GM18909 (cell line): Measurements from ENCODE around the gene SEMA3B.
"Not testable (repeated sequence)": the region's sequence is repeated elsewhere in the genome, so short reads cannot be mapped to it uniquely, and the experiment has no call there.

Experiments used
- ATAC-seq: cut with Tn5 transposase; IDR thresholded peaks from one replicate; pipeline ENCODE4 v1.9.1; 2021; ENCODE audit warnings: mild to moderate bottlenecking; ENCODE audit not compliant: unreplicated experiment, poor library complexity

The SEMA3B gene

DNA sequence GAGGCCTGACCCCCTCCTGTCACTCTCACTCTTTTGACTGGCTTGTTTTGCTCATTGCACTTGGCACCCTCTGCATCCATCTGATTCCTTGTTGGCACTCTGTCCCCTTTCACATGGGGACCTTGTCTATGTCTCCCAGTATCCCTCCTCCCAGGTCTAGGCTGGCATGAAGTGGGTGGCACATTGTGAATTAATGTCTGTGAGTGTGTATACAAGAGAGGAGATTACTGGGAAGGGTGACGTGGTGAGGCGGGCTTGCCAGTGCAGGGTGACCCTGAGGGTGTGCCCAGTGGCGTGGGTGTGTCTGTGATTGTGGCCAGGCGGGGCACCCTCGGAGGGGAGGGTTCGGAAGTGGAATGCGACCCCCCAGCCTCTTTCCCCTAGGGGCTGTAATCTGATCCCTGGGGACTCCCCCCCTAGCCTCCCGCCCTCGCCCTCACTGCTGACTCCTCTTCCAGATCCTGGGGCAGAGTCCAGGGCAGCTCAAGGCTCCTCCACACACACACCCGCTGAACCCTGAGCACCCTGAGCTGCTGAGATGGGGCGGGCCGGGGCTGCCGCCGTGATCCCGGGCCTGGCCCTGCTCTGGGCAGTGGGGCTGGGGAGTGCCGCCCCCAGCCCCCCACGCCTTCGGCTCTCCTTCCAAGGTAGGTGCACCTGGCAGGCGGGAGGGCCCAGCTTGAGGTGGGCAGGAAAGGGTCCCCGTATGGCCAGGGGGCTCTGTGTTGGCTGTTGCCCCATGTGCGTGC, at the start of gene SEMA3B:
Gene SEMA3B, plus strand, starts transcription at position 445 of the 749 bp plus-strand sequence. Its CDS starts 94 bp downstream, at position 539.
- no peak for ATAC-seq

DNA sequence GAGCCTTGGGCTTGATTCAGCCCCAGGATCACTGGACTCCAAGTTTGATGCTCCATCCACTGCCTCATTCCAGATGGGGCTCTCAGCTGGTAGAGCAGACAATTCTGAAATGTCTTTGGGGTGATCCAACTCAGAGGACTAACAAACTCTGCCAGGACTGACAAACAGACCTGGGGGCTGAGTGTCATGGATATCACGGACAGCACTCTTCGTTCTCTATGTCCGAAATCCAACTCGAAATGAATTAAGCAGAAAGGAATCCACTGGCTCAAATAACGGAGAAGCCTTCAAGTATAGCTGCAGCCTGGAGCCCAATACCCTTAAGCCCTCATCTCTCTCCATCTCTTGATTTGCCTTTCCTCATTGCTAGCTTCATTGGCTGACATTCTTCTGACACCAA, 49.7 kb upstream of the SEMA3B start:
- ATAC-seq = no peak

DNA sequence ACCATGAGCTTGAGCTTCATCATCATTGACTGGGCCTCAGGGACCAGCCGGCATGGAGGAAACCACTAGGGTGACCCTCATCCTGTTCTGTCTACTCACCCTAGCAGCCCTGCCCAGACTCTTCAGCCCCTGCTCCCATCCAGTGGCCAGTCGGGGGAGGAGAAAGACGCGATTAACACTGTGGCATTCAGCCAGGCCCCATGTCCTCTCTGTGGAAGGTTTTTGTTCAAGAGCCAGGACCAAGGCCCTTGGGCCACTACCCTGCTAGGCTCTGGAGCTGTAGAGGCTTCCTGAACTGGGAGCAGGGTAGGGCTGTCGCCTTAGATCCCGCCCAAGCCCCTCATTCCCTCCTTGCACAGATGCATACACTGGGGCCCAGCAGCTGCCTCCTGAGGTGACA, 48.8 kb upstream of the SEMA3B start:
- ATAC-seq = no peak

DNA sequence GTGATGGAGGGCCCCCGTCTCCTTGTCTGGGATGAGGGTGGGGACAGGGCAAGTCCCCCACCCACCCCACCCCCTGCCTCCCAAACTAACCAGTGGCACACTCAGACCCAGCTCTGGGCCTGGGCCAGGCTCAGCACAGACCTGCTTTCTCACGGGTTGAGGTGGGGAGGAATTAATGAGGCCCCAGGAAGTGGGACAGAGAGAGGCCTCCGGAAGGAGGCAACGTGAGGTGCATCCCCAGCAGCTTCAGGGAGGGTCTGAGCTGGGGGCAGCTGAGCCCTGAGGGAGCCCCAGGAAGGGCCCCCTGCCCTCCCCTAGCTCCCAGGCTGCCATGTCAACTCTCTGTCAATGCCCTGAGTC, 47.9 kb upstream of the SEMA3B start:
- ATAC-seq = no peak

DNA sequence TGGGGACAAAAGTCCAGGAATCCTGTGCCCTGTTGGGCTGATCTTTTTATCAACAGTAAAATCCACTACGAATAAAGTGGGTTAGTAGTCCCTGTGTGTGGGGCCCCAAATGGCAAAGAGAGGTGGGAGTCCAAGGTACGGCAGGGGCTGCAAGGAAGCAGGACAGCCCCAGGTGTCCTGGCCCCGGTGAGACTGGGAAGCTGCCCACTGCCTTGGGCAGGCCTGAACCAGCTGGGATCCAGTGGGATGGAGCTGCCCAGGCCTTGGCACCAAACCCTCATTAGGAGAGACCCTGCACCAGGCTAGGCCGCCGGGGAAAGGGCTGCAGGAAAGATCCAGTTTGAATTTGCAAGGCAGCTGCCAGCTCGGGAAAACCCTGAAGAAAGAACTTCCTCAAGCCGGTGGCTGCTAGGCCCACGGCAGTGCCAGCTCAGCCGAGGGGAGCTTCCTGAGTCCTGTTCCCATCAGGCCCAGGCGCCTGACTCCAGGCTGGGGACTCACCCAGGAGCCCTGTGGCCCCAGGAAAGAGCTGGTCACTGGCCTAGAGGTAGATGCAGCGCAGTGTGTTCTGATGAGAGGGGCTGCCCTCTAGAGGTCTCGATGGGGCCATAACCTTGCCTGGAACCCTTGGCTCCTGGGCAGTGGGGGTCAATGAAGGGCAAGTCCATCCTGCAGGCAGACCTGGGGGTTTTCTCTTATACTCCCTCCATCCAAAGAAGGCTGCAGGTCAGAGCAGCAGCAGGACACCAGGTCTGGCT, 47.4 kb upstream of the SEMA3B start:
- ATAC-seq = no peak

DNA sequence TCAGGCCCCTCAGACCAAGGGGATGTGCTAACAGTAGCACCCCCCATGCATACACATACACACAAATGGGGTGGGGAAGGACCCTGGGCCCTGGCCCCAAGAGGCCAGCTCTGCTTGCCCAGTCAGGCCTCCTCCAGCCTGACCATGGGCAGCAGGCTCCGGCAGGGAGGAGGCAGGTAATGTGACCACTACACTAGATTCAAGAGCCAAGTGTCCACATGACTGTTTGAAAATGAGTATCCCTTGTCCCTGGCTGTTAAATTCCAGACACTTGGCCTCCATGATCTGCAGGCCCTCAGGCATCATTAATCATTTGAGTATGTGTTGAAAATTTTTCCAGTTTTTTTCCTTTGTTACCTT, 46.8 kb upstream of the SEMA3B start:
- no peak for ATAC-seq

DNA sequence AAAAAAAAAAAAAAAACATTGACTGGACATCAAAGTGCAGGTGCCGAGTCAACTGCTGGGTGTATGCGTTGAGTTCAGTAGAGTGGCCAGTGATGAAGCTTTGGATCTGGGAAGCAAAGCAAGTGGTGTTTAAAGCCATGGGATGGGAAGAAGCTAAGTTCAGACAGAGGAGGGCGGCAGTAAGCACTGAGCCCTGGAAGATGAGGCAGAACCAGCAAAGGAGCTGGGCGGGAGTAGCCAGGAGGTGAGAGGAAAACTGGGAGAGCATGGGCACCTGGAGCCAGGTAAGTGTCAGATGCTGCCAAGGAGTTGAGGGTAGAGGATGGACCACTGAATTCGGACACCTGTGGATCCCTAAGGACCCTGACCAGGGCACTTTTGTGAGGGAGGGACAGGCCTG, 44.3 kb upstream of the SEMA3B start:
- no peak for ATAC-seq

DNA sequence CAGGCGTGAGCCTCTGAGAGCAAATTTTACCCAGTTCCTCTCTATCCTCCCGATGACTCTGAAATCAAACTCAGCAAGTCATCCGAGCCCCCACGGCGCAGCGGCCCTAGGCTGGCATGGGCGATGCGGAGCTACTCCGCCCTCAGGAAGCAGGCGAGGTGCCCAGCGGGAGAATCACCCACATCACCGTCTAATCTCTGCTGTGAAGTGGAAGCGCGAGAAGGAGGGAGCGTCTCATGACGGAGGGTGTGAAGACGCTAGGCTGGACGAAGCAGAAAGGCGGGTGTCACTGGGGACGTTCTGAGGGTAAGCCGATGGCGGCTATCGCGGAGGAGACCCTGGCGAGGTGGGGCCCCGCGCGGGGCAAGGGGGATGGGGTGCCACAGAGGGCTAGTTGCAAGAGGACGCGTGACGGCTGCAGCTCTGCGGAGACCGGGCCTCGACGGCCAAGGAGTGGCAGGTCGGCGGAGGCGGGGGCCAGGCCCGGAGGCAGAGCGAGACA, 42.0 kb upstream of the SEMA3B start:
- peak; percentile 9 for ATAC-seq

DNA sequence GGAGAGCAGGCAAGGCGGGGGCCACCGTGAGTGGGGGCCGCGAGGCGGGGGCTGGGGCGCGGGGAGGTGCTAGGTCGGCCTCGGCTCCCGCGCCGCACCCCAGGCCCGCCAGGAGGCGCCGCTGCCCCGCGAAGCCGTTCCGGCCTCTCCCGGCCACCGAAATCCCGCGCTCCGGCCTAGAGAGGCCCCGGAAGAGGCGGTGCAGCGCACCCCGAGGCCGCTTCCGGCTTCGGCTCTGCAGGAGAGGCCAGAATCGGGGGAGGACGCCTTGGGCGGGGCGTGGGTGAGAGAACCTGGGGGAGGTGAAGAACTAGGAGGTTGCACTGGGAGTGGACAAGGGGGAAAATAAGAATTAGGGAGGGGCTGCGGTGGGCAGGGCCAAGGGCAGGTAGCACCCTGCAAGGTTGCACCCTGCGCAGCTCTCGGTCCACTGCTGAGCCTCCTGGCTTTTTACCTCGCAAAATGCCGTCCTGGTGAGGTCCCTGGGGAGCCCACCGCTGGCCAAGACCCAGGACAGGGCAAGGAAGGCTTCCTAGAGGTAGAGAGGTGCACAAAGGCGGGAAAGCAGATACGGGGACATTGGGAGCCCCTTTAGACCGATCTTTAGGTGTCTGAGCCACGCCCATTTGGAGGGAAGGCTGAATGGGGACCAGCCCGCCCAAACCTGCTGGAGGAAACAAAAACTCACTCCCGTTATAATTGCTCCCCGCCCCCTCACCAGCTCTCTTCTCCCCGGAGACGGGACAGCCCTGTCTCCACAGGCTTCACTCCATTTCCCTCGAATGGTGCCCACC, 41.4 kb upstream of the SEMA3B start:
- peak; percentile 78 for ATAC-seq

DNA sequence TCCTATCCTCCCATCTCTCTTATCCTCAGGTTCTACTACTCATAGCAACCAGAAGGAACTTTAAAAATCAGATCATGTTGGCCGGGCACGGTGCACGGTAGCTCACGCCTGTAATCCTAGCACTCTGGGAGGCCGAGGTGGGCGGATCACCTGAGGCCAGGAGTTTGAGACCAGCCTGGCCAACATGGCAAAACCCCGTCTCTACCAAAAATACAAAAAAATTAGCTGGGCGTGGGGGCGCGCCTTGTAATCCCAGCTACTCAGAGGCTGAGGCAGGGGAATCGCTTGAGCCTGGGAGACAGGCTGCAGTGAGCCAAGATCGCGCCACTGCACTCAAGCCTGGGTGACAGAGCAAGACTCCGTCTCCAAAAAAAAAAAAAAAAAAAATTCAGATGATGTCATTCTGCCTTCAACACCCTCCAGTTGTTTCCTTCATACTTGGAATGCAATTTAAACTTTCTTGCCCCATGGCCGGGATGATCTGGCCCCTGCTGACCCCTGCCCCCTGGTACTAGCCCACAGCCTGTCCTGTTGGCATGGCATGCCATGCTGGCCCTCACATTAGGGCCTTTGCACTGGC, 40.7 kb upstream of the SEMA3B start:
- ATAC-seq = not testable (repeated sequence)

DNA sequence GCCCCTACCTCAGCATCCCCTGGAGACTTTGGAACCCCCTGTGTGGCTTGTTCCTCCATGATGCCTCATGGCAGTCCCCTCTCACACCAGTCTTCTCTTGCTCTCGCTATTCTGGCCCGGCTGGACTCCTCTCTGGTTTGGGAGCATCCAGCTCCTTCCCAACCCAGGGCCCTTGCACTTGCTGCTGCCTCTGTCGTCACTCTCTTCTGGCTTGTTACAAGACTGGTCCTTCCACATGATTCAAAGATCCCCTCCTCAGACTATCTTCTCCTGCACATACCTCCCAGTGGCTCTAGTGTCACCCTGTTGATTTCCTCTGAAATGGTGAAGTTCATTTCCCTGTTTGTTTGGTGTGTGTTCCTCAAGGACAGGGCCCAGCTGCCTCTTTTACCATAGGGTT, 39.5 kb upstream of the SEMA3B start:
- ATAC-seq = no peak

DNA sequence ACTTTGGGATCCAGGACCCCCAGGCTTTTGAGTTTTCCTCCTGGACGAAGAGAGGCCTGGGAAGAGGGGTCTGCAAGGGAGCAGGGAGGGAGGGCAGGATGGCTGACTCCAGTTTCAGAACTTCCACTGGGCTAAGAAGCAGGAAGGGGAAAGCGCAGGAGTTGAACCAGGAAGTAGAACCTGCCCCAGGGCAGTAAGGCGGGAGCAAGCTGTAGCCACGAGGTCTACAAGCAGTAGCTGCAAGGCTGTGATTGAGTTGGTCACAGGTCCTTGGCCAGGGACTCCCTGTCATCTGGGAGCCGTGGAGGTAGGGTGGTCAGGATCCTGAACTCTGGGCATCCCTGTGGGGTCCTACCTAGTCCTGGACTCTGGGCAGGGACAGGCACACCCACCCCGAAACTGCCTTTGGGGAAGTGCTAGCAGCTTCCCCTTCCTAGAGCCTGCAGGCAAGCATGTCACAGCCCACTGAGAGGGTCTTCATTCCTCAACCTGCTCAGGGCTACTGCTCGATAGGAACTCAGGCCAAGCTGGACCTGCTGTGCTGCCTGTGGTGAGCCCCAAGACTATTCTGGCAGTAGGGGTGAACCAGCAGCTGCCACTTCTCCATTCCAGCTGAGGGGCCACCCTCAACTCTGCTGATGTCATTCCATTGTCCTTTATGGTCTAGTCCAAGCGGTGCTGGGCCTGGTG, 38.7 kb upstream of the SEMA3B start:
- no peak for ATAC-seq

DNA sequence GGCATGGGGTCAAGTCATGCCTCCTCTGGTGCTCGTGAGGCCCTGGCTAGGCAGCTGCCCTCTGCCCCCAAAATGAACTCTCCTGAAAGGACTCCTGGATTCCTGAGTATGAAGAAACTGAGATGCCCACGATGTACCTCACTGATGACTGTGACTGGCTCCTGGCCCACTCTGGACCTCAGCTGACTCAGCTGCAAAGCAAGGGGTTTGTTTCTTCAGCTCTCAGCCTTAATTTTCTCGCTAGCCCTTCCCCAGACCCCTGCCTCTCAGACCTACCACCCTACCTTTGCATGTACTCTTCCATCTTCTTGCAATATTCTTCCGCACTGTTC, 38.2 kb upstream of the SEMA3B start:
- no peak for ATAC-seq

DNA sequence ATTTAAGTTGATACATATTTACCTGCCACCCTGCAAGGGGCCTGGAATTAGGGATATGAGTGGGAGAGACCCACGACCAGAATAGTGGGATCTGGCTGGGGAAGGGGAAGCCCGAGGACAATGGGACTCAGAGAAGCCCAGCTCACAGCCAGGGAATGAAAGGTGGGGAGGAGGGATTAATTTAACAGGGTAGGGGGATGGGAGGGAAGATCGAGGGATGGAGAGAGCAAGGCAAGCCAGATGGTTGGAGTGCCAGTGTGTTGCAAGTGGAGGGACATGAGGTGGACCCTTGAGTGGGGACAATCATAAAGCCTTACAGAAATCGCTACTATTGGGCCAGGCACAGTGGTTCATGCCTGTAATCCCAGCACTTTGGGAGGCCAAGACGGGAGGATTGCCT, 37.4 kb upstream of the SEMA3B start:
- no peak for ATAC-seq

DNA sequence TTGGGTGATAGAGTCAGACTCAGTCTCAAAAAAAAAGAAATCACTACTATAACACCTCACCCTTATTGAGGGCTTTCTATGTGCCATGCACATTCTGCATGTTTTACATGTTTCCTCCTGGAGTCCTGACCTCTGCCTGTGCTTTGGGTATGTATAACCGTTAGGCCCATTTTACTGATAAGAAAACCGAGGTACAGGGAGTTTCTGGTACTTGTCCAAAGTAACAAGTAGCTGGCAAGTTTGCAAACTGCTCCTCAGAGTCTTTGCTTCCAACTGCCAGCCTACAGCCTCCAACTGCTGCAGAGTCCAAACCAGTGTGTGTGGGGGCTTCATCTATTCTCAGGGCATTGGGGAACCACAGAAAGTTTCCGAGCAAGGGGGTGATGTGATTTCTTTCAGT, 36.6 kb upstream of the SEMA3B start:
- no peak for ATAC-seq

DNA sequence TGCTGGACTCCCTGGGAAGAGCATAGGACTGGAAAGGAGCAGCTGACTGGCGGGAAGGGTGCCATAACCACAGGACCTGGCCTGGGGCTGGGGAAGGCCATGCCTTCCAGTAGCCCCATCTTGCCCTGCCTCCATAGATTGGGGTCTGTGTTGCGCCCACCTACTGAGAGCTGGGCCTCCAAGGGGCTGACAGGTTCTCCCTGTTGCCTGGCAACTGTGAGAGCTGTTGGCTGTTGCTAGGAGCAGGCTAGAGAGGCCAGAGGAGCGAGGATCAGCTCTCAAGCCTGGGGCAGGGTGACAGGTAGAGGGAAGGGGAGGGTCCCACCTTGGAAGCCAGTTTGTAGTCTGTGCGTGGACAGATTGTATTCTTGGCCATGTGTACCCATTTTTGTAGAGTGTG, 35.8 kb upstream of the SEMA3B start:
- ATAC-seq = no peak

DNA sequence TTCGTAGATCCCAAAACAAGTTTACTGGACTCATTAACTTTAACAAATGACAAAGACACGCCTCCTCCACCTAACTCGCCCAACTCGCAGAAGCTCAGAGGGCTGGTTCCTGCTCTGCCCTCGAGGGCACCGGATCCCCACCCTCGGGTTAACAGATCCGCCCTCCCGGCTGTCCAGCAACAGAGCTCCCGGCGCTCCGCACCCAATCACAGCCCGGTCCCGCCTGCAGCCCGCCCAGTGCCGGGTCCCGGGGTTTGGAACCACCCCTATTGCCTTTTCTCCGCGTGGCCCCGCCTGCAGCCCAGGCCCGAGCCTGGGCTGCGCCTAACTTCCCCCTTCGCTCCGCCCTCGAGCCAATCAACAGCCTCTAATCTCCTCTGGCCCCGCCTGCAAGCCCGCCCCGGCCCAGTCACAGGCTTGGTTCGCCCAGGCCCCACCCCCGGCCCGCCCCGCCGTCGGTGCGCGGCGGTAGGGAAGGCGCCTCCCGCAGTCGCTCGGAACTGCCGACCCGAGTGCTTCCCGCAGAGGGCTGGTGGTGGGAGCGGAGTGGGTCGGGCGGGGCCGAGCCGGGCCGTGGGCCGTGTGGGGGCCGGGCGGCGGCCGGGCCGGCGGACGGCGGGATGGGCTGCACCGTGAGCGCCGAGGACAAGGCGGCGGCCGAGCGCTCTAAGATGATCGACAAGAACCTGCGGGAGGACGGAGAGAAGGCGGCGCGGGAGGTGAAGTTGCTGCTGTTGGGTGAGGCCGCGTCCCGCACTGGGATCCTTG, 33.0 kb upstream of the SEMA3B start, which contains the start of gene GNAI2:
Gene GNAI2, plus strand, starts transcription at position 489 of the 768 bp plus-strand sequence. Its CDS starts 132 bp downstream, at position 621.
- ATAC-seq = peak; percentile 91

DNA sequence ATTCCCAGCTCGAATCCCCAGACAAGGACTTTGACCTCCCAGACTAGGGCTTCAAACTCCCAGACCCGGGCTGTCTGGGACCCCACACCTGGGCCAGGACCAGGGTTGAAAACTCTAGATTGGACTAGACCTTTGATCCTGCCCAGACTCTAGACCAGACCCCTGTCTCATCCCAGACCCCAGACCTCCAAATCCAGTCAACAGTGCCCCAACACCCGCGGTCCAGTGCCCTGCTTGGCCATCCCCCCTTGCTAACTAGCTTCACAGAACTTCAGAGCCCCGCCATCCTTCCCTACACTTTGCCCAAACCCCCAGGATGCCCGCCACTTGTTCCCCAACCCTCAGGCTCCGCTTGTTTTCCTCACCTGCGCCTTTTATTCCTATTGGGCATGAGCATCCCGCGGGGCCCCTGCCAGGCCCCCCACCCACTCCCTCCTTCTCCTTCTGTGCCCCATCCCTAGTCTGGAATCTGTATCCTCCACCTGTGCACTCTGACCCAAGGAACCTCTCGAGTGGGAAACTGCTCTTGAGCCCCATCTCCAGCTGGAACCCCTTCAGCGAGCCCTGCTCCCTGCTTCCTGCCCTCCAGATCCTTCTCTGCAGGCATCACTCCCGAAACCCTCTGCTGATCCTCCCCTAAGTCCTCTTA, 32.3 kb upstream of the SEMA3B start:
- no peak for ATAC-seq

DNA sequence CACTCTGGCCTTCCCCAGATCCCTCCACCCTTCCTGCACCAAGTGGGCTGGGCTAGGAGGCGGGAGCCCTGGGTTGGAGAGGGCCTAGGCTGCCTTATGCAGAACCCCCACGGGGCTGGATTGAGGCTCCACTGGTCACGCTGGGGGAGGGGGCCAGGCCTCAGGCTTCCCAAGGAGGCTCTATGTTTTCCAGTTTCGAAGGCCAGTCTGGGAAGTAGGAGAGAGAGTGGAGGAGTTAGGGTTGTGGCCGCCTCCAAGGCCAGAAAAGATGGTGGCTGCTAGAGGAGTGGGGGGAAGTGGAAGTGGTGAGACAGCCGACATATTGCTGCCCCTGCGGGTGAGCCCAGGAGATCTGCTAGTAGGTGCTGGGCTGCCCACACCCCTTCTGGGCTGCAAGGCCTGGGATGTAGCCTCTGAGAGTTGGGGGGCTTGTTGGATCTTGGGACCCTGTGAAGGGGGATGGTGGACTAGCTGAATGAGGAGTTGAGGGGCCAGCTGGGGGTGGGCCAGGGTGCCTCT, 31.8 kb upstream of the SEMA3B start:
- no peak for ATAC-seq
